HCT116 (cell line): Measurements from ENCODE around the gene PCSK2. TPM values are rescaled to one million over a fixed set of nuclear protein-coding genes. Genes with fewer than 3 reads are reported as not detected.

ENCODE experiments used
- ATAC-seq: fragments of 200-7000 bp; cut with Tn5 transposase; 2 replicates; pipeline ENCODE4 v1.9.1; 2020; ENCODE audit warnings: mild to moderate bottlenecking, moderate library complexity
- BruUV-seq: library from RNA; stranded (reverse); fragments of 400-500 nt; replicated peaks from 2 replicates; lab custom pipeline; 2021; lab: Mats Ljungman, UMichigan
- CTCF ChIA-PET: fragments of 300-600 bp; sonication (Branson Sonifier 250); formaldehyde crosslinking; loops from one replicate; lab custom pipeline; 2021; ENCODE audit warnings: antibody characterized with exemption; lab: Charles Lee
- POLR2A ChIA-PET: fragments of 300-600, 350-600 bp; sonication (Branson Sonifier 250); formaldehyde crosslinking; loops from one replicate; lab custom pipeline; 2021; ENCODE audit warnings: antibody characterized with exemption; lab: Charles Lee
- RAD21 ChIA-PET, 2 experiments: fragments of 300-600 bp; sonication (Branson Sonifier 250); formaldehyde crosslinking; loops; one replicate each; lab custom pipeline; 2023; ENCODE audit warnings: low total read pairs in 2 of 2; ENCODE audit not compliant: uncharacterized antibody in 2 of 2, unreplicated experiment in 2 of 2, low non-redundant PET in 1 of 2; lab: Charles Lee
- DNase-seq: peaks from one replicate; pipeline ENCODE4 v3.0.0-alpha.2; 2010; ENCODE audit warnings: low read depth, low spot score
- H2AFZ ChIP-seq: fragments of 200-600 bp; shearing (Covaris generic), sonication (generic); 2 replicates; pipeline ENCODE4 v1.6.1; 2017; ENCODE audit warnings: low read depth, mixed run types, mixed read lengths, antibody characterized with exemption, low read length; ENCODE audit not compliant: poor library complexity, severe bottlenecking
- H3K27ac ChIP-seq: 2 replicates; pipeline ENCODE4 v1.5.1; 2012; ENCODE audit warnings: low read depth, low read length
- H3K27me3 ChIP-seq: fragments of 200-600 bp; sonication (generic); 2 replicates; pipeline ENCODE4 v1.6.1; 2016; ENCODE audit warnings: mixed run types, low read length, mixed read lengths; ENCODE audit not compliant: insufficient read depth
- H3K36me3 ChIP-seq, 2 experiments: fragments of 200-500 bp in 1 of 2; fragments of 200-600 bp in 1 of 2; sonication (Bioruptor generic) in 1 of 2; sonication (generic) in 1 of 2; 2 replicates each; pipeline versions ENCODE4 v1.5.1 to v1.6.1; 2014 to 2016; ENCODE audit warnings: low read length in 2 of 2, inconsistent platforms in 1 of 2, mixed read lengths in 1 of 2, mixed run types in 1 of 2; ENCODE audit not compliant: insufficient read depth in 2 of 2, control insufficient read depth in 1 of 2
- H3K4me1 ChIP-seq, 2 experiments: fragments of 200-600 bp in 1 of 2; sonication (generic) in 1 of 2; 2 replicates each; pipeline versions ENCODE4 v1.5.1 to v1.6.1; 2012 to 2017; ENCODE audit warnings: low read length in 2 of 2, inconsistent platforms in 1 of 2, mild to moderate bottlenecking in 1 of 2, mixed read lengths in 1 of 2, mixed run types in 1 of 2, moderate library complexity in 1 of 2; ENCODE audit not compliant: insufficient read depth in 2 of 2, control insufficient read depth in 1 of 2
- H3K4me2 ChIP-seq: fragments of 200-600 bp; sonication (generic); 2 replicates; pipeline ENCODE4 v1.6.1; 2017; ENCODE audit warnings: mixed run types, low read length, mixed read lengths
- H3K4me3 ChIP-seq, 2 experiments: fragments of 200-600 bp in 1 of 2; sonication (generic) in 1 of 2; replicated peaks in 1 of 2; 2 replicates each; pipeline ENCODE4 v1.5.1; 2011 to 2016; ENCODE audit warnings: low read length in 2 of 2, control low read depth in 1 of 2, low read depth in 1 of 2, mild to moderate bottlenecking in 1 of 2, mixed read lengths in 1 of 2, mixed run types in 1 of 2
- H3K79me2 ChIP-seq: fragments of 200-600 bp; sonication (generic); 2 replicates; pipeline ENCODE4 v1.6.1; 2017; ENCODE audit warnings: mild to moderate bottlenecking, mixed run types, low read length, moderate library complexity, mixed read lengths; ENCODE audit not compliant: insufficient read depth
- H3K9ac ChIP-seq: fragments of 200-600 bp; sonication (generic); 2 replicates; pipeline ENCODE4 v1.6.1; 2016; ENCODE audit warnings: low read length, mixed read lengths
- H3K9me2 ChIP-seq: fragments of 200-600 bp; sonication (generic), shearing (Covaris generic); 2 replicates; pipeline ENCODE4 v1.6.1; 2017; ENCODE audit warnings: mixed run types, mild to moderate bottlenecking, moderate library complexity; ENCODE audit not compliant: insufficient read depth
- H3K9me3 ChIP-seq, 2 experiments: fragments of 200-500 bp in 1 of 2; fragments of 200-600 bp in 1 of 2; sonication (Bioruptor generic) in 1 of 2; sonication (generic) in 1 of 2; 2 replicates each; pipeline ENCODE4 v1.6.1; 2014 to 2017; ENCODE audit warnings: low read length in 2 of 2, mixed read lengths in 2 of 2, inconsistent platforms in 1 of 2, low read depth in 1 of 2, mild to moderate bottlenecking in 1 of 2, mixed run types in 1 of 2, moderate library complexity in 1 of 2; ENCODE audit not compliant: control insufficient read depth in 1 of 2, insufficient read depth in 1 of 2
- H4K20me1 ChIP-seq: fragments of 200-600 bp; sonication (generic), shearing (Covaris generic); 2 replicates; pipeline ENCODE4 v1.6.1; 2017; ENCODE audit warnings: mixed run types, mild to moderate bottlenecking, moderate library complexity; ENCODE audit not compliant: insufficient read depth
- ATF3 ChIP-seq: IDR thresholded peaks from 2 replicates; pipeline ENCODE4 v1.6.1; 2012
- CEBPB ChIP-seq: IDR thresholded peaks from 2 replicates; pipeline ENCODE4 v1.6.1; 2012; ENCODE audit warnings: low read depth
- CTCF ChIP-seq, 3 experiments: fragments of 200-600 bp in 1 of 3; sonication (generic) in 1 of 3; IDR thresholded peaks in 2 of 3; conservative IDR thresholded peaks in 1 of 3; 2 replicates each; pipeline ENCODE4 v1.5.1; 2012 to 2017; ENCODE audit warnings: low read depth in 2 of 3, low read length in 2 of 3, antibody characterized with exemption in 1 of 3, borderline replicate concordance in 1 of 3, control low read depth in 1 of 3, mild to moderate bottlenecking in 1 of 3, mixed read lengths in 1 of 3, mixed run types in 1 of 3, moderate library complexity in 1 of 3; ENCODE audit not compliant: insufficient read depth in 1 of 3
- ELF1 ChIP-seq: IDR thresholded peaks from 2 replicates; pipeline ENCODE4 v1.6.1; 2012; ENCODE audit warnings: low read depth, borderline replicate concordance
- MAX ChIP-seq: IDR thresholded peaks from 2 replicates; pipeline ENCODE4 v1.6.1; 2012
- REST ChIP-seq: IDR thresholded peaks from 2 replicates; pipeline ENCODE4 v1.6.1; 2012; ENCODE audit warnings: low read depth
- SIN3A ChIP-seq: IDR thresholded peaks from 2 replicates; pipeline ENCODE4 v1.6.1; 2012; ENCODE audit warnings: low read depth
- SP1 ChIP-seq: IDR thresholded peaks from 2 replicates; pipeline ENCODE4 v1.6.1; 2012; ENCODE audit warnings: low read depth
- YY1 ChIP-seq: IDR thresholded peaks from 2 replicates; pipeline ENCODE4 v1.6.1; 2011; ENCODE audit warnings: low read length, low read depth, moderate library complexity, mild to moderate bottlenecking; ENCODE audit not compliant: insufficient replicate concordance; ENCODE audit errors: extremely low read depth
- intact Hi-C: fragments of 100-400 bp; cut with micrococcal nuclease; formaldehyde crosslinking; loops from 2 replicates; pipeline ENCODE4 v1.10.0; 2022
- total RNA-seq: library from RNA; stranded (reverse); gene quantifications from one replicate; pipeline ENCODE4 v1.2.1, GENCODE V29; 2021; ENCODE audit not compliant: unreplicated experiment

PCSK2 gene
- total RNA-seq, 1 experiment from 2014 or later, result not detected

GRCh38 chr20:17466641-17467040, 239.8 kb downstream of the PCSK2 start:
- ChIA-PET POLR2A (no interaction called here), CTCF (no interaction called here), RAD21 (no interaction called here)
- Histone ChIP-seq H3K79me2 (no peaks in the 10 kb centered on the region), H3K4me2 (no peak overlapping the region), H4K20me1 (no peaks in the 10 kb centered on the region), H3K9me2 (no peaks in the 10 kb centered on the region), H3K27me3 (no peaks in the 10 kb centered on the region), H3K4me3 (no peak overlapping the region), H3K4me1 (no peaks in the 10 kb centered on the region), H3K36me3 (no peaks in the 10 kb centered on the region), H3K27ac (no peak overlapping the region), H3K9ac (no peak overlapping the region), H3K9me3 (no peaks in the 10 kb centered on the region), H2AFZ (no peak overlapping the region)
- no peak for ATAC-seq
- TF ChIP-seq YY1 (no peak), SP1 (no peak), CTCF (IDR thresholded peaks at IDR 0.05 in 2 of 3, conservative IDR thresholded peaks at IDR 0.05 in 1 of 3; ENCODE audit: borderline replicate concordance in 1 of 3, insufficient read depth in 1 of 3, low read depth in 2 of 3, low read length in 2 of 3) (no peak), ATF3 (no peak), REST (no peak), ELF1 (no peak), CEBPB (no peak), MAX (no peak), SIN3A (no peak)
- intact Hi-C loops, result no loop called here
- no peak for DNase-seq
- BruUV-seq, result no TSS peak
